Measurements from ENCODE around the gene SEMA3D. TPM values are rescaled to one million over a fixed set of nuclear protein-coding genes. Genes with fewer than 3 reads are reported as not detected.

The SEMA3D gene
- polyA plus RNA-seq, 1 experiment = 7.4 TPM

- TF ChIP-seq, protein P1, sequence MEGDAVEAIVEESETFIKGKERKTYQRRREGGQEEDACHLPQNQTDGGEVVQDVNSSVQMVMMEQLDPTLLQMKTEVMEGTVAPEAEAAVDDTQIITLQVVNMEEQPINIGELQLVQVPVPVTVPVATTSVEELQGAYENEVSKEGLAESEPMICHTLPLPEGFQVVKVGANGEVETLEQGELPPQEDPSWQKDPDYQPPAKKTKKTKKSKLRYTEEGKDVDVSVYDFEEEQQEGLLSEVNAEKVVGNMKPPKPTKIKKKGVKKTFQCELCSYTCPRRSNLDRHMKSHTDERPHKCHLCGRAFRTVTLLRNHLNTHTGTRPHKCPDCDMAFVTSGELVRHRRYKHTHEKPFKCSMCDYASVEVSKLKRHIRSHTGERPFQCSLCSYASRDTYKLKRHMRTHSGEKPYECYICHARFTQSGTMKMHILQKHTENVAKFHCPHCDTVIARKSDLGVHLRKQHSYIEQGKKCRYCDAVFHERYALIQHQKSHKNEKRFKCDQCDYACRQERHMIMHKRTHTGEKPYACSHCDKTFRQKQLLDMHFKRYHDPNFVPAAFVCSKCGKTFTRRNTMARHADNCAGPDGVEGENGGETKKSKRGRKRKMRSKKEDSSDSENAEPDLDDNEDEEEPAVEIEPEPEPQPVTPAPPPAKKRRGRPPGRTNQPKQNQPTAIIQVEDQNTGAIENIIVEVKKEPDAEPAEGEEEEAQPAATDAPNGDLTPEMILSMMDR (IDR thresholded peaks at IDR 0.05; ENCODE audit: low read depth, low read length) = no peak
- Histone ChIP-seq H3K27me3 (ENCODE audit: control insufficient read depth, insufficient read depth, low read length) (no peaks in the 10 kb centered on the region), H3K27ac (ENCODE audit: low read depth, low read length) (no peak overlapping the region), H3K4me3 (ENCODE audit: low read depth, low read length) (no peak overlapping the region), H3K9me3 (ENCODE audit: control insufficient read depth, insufficient read depth, low read length) (no peaks in the 10 kb centered on the region)
- POLR2A ChIA-PET = interaction anchor here (0.6 kb wide), 1 partner anchor 30 kb away, joined by 8 read pairs; no protein-coding TSS in a partner anchor
- CTCF ChIA-PET = interaction anchor here (1.5 kb wide), 1 partner anchor 117 kb away, joined by 5 read pairs; no protein-coding TSS in a partner anchor
- no peak for DNase-seq (ENCODE audit: low read depth, low spot score)
These were observed 27.9 kb downstream of the SEMA3D start for GRCh38 chr7:85159003-85159402.

DNA sequence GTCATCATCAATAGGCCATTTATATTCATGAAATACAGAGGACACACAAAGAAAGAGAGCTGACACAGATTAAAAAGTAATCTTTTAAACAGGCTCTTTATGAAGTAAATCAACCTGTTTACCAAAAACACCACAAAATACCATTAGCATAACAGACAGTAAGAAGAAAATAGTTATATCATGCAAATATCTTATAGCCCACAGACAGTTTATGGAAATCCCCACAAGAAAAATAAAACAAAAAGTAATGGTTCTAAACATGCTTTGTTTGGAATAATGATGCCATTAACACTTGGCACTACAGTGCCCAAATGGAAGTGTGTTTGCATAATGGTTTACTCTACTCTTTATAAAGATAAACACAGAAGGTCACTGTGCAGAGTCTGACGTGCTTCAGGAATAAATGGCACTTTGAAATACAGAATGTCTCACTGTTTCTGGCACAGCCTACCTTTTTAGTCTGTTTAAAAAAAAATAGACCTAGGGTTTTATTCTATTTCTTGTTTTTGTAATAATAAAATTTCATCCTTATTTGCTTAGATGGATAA, 30.1 kb downstream of the SEMA3D start:
- ChIA-PET POLR2A (no interaction called here), CTCF (no interaction called here)
- Histone ChIP-seq H3K27ac (ENCODE audit: low read depth, low read length) (no peak overlapping the region), H3K4me3 (ENCODE audit: low read depth, low read length) (no peak overlapping the region), H3K9me3 (ENCODE audit: control insufficient read depth, insufficient read depth, low read length) (no peaks in the 10 kb centered on the region), H3K27me3 (ENCODE audit: control insufficient read depth, insufficient read depth, low read length) (no peaks in the 10 kb centered on the region)
- TF ChIP-seq, protein P1 (IDR thresholded peaks at IDR 0.05; ENCODE audit: low read depth, low read length) = no peak
- no peak for DNase-seq (ENCODE audit: low read depth, low spot score)

DNA sequence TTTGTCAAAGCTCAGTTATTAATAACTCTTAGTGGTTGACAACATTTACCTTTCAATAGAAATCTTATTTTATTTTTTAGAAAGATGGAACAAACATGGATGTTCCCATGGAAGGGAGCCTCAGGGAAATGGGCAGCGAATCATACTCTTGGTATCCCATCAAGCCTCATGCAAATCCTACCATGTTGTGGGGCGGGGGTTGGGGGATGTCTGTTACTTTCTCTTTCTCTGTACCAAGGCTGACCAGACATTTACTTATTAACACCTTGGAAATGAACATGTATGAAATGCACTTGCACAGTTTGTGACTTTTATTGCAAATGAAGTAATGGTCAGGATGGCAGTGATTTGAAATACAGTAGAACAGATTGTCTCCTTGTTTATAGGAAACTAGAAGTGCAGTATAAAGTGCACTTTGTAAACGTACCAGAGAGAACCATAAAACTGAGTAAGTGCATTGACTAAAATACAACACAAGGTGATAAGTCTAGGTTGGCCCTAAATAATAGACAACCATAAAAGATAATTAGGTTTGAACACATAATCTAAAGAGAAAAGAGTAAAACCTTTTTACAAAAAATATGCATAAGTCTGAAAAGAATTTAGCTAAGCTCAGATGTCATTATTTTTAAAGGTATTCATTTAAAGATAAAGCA, 32.4 kb downstream of the SEMA3D start:
- no peaks in the 10 kb centered on the region for H3K27me3 ChIP-seq (ENCODE audit: control insufficient read depth, insufficient read depth, low read length)
- ChIA-PET POLR2A (no interaction called here), CTCF (no interaction called here)
- no peak overlapping the region for H3K4me3 ChIP-seq (ENCODE audit: low read depth, low read length)
- TF ChIP-seq, protein P1 (IDR thresholded peaks at IDR 0.05; ENCODE audit: low read depth, low read length) = no peak
- no peak for DNase-seq (ENCODE audit: low read depth, low spot score)
- H3K27ac ChIP-seq (ENCODE audit: low read depth, low read length) = no peak overlapping the region
- no peaks in the 10 kb centered on the region for H3K9me3 ChIP-seq (ENCODE audit: control insufficient read depth, insufficient read depth, low read length)

DNA sequence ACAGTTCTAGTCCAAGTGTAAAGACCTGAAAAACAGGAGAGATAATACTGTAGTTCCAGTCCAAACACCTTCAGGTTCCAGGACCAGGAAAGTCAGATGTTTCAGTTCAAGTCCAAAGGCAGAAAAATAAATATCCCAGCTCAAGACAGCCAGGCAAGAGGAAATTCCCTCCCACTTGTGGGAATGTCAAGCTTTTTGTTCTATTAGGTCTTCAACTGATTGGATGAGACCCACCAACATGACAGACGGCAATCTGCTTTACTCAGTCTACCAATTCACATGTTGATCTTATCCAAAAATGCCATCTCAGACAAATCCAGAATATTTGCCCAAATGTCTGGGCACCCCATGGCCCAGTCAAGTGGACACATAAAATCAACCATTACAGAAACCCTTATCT, 33.1 kb downstream of the SEMA3D start:
- no peak overlapping the region for H3K27ac ChIP-seq (ENCODE audit: low read depth, low read length)
- H3K27me3 ChIP-seq (ENCODE audit: control insufficient read depth, insufficient read depth, low read length) = no peaks in the 10 kb centered on the region
- POLR2A ChIA-PET = no interaction called here
- H3K4me3 ChIP-seq (ENCODE audit: low read depth, low read length) = no peak overlapping the region
- TF ChIP-seq, protein P1 (IDR thresholded peaks at IDR 0.05; ENCODE audit: low read depth, low read length) = no peak
- no peaks in the 10 kb centered on the region for H3K9me3 ChIP-seq (ENCODE audit: control insufficient read depth, insufficient read depth, low read length)
- CTCF ChIA-PET = no interaction called here
- no peak for DNase-seq (ENCODE audit: low read depth, low spot score)

GRCh38 chr7:85150624-85151023, 36.2 kb downstream of the SEMA3D start:
- Histone ChIP-seq H3K27me3 (ENCODE audit: control insufficient read depth, insufficient read depth, low read length) (no peaks in the 10 kb centered on the region), H3K4me3 (ENCODE audit: low read depth, low read length) (no peak overlapping the region), H3K9me3 (ENCODE audit: control insufficient read depth, insufficient read depth, low read length) (no peaks in the 10 kb centered on the region), H3K27ac (ENCODE audit: low read depth, low read length) (no peak overlapping the region)
- CTCF ChIA-PET = interaction anchor here (0.6 kb wide), 1 partner anchor 1077 kb away, joined by 3 read pairs; no protein-coding TSS in a partner anchor
- POLR2A ChIA-PET = no interaction called here
- TF ChIP-seq, protein P1 (IDR thresholded peaks at IDR 0.05; ENCODE audit: low read depth, low read length) = no peak
- no peak for DNase-seq (ENCODE audit: low read depth, low spot score)

Measured in AG04450 (cell line).